Endodermal cell (in vitro differentiated cells): ENCODE results near the gene INKA2. TPM values are rescaled to one million over a fixed set of nuclear protein-coding genes. Genes with fewer than 3 reads are reported as not detected.

Experiments used
- DNase-seq: peaks from one replicate; pipeline ENCODE4 v3.0.0-alpha.2; 2017
- H3K27ac ChIP-seq: 2 replicates; pipeline ENCODE4 v1.5.1; 2013; ENCODE audit warnings: mild to moderate bottlenecking, low read depth, low read length, moderate library complexity
- H3K27me3 ChIP-seq: 2 replicates; pipeline ENCODE4 v1.6.1; 2013; ENCODE audit warnings: mild to moderate bottlenecking, low read length, moderate library complexity; ENCODE audit not compliant: insufficient read depth, control insufficient read depth, poor library complexity, severe bottlenecking
- H3K36me3 ChIP-seq: 2 replicates; pipeline ENCODE4 v1.7.0; 2013; ENCODE audit warnings: mild to moderate bottlenecking, low read length, moderate library complexity; ENCODE audit not compliant: control insufficient read depth, insufficient read depth
- H3K4me1 ChIP-seq: one replicate; pipeline ENCODE4 v1.7.0; 2013; ENCODE audit warnings: low read length; ENCODE audit not compliant: control insufficient read depth, insufficient read depth
- H3K4me3 ChIP-seq: 2 replicates; pipeline ENCODE4 v1.5.1; 2013; ENCODE audit warnings: mild to moderate bottlenecking, low read length, moderate library complexity
- H3K9ac ChIP-seq: 2 replicates; pipeline ENCODE4 v1.6.1; 2013; ENCODE audit warnings: mild to moderate bottlenecking, low read length, moderate library complexity; ENCODE audit not compliant: poor library complexity, severe bottlenecking; ENCODE audit errors: extremely low read depth
- H3K9me3 ChIP-seq: 2 replicates; pipeline ENCODE4 v1.6.1; 2013; ENCODE audit warnings: mild to moderate bottlenecking, low read length, moderate library complexity; ENCODE audit not compliant: control insufficient read depth
- H3K27ac Mint-ChIP-seq: 2 replicates; pipeline ENCODE4 v1.8.0; 2020; ENCODE audit warnings: mixed read lengths
- H3K27me3 Mint-ChIP-seq: 2 replicates; pipeline ENCODE4 v1.8.0; 2021; ENCODE audit warnings: mild to moderate bottlenecking, mixed read lengths; ENCODE audit not compliant: insufficient read depth
- H3K36me3 Mint-ChIP-seq: 2 replicates; pipeline ENCODE4 v1.8.0; 2020; ENCODE audit warnings: low read depth, mixed read lengths
- H3K4me1 Mint-ChIP-seq: 2 replicates; pipeline ENCODE4 v1.8.0; 2020; ENCODE audit warnings: mixed read lengths
- H3K4me3 Mint-ChIP-seq: 2 replicates; pipeline ENCODE4 v1.8.0; 2020; ENCODE audit warnings: mild to moderate bottlenecking, moderate library complexity, mixed read lengths
- H3K9me3 Mint-ChIP-seq: 2 replicates; pipeline ENCODE4 v1.8.0; 2020; ENCODE audit warnings: mild to moderate bottlenecking, mixed read lengths
- WGBS, 2 experiments: methylation state at CpG; one replicate each; pipeline versions ENCODE4 v1.1.5 to v1.1.7; 2013; ENCODE audit warnings: missing lambda C conversion rate in 2 of 2, mixed read lengths in 1 of 2; ENCODE audit not compliant: insufficient coverage in 1 of 2, insufficient read length in 1 of 2; 5-methylcytosine and 5-hydroxymethylcytosine counted together
- total RNA-seq, 2 donors: library from RNA; stranded (reverse); fragmentation: NEBNext Ultra II Directional in 1 of 2; extraction: Animal tissue kit (Norgen Biotek cat#: 25700) in 1 of 2; gene quantifications; 2 replicates in 1 of 2; 3 replicates in 1 of 2; pipeline ENCODE4 v1.2.1, GENCODE V29; 2021
- TF ChIP-seq, protein P1 (sequence below): fragments of 200-600 bp; sonication (generic); conservative IDR thresholded peaks from 2 replicates; pipeline ENCODE4 v1.5.0; 2021; ENCODE audit warnings: antibody characterized with exemption, mild to moderate bottlenecking

Gene INKA2
- total RNA-seq, 2 donors from 2014 or later, result 1.4 to 1.9 TPM

DNA sequence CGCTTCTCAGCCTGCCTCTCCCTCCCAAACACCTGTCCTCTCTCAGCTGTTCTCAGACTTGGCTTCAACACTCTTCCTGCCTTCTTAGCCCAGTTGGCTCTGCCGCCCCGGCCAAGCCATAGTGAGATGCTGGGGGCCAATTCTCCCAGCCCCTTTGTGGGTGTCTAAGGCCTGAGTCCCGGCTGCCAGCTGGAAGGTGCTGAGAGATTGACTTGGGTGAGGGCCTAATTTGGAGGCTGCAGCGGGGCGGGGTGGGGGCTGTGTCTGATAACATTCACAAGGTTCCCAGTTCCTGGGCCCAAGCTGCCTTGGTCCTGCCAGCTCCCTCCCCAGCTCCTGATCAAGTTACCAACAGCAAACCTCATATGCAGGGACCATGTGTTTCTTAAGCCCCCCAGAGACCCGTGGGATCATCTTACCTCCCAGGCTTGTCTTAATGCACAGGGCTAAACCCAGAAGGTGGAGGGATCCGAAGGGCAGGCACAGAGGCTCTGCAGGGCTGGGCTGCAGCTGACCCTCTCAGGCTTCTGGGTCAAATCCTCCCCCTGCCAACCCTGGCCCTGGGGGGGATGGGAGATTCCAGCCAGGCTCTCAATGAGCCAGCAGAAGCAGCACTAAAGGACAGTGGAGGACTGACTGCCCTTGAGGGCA is 9.8 kb downstream of the INKA2 start:
- no peaks in the 10 kb centered on the region for H3K9me3 Mint-ChIP-seq
- TF ChIP-seq, protein P1, sequence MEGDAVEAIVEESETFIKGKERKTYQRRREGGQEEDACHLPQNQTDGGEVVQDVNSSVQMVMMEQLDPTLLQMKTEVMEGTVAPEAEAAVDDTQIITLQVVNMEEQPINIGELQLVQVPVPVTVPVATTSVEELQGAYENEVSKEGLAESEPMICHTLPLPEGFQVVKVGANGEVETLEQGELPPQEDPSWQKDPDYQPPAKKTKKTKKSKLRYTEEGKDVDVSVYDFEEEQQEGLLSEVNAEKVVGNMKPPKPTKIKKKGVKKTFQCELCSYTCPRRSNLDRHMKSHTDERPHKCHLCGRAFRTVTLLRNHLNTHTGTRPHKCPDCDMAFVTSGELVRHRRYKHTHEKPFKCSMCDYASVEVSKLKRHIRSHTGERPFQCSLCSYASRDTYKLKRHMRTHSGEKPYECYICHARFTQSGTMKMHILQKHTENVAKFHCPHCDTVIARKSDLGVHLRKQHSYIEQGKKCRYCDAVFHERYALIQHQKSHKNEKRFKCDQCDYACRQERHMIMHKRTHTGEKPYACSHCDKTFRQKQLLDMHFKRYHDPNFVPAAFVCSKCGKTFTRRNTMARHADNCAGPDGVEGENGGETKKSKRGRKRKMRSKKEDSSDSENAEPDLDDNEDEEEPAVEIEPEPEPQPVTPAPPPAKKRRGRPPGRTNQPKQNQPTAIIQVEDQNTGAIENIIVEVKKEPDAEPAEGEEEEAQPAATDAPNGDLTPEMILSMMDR, result no peak
- H3K4me1 Mint-ChIP-seq, result peaks cover 7% of the 10 kb centered on the region
- WGBS, 2 experiments, result 75 to 83% methylated on average over 1 to 8 of the region's 8 CpGs
- no peak for DNase-seq
- H3K4me3 ChIP-seq, result no peak overlapping the region
- H3K4me3 Mint-ChIP-seq, result no peak overlapping the region
- H3K4me1 ChIP-seq, result peaks cover 5% of the 10 kb centered on the region
- H3K9me3 ChIP-seq, result no peaks in the 10 kb centered on the region
- no peaks in the 10 kb centered on the region for H3K27me3 Mint-ChIP-seq
- no peaks in the 10 kb centered on the region for H3K27me3 ChIP-seq
- no peak overlapping the region for H3K9ac ChIP-seq
- no peaks in the 10 kb centered on the region for H3K36me3 Mint-ChIP-seq
- no peak overlapping the region for H3K27ac Mint-ChIP-seq
- H3K27ac ChIP-seq, result no peak overlapping the region
- no peaks in the 10 kb centered on the region for H3K36me3 ChIP-seq

DNA sequence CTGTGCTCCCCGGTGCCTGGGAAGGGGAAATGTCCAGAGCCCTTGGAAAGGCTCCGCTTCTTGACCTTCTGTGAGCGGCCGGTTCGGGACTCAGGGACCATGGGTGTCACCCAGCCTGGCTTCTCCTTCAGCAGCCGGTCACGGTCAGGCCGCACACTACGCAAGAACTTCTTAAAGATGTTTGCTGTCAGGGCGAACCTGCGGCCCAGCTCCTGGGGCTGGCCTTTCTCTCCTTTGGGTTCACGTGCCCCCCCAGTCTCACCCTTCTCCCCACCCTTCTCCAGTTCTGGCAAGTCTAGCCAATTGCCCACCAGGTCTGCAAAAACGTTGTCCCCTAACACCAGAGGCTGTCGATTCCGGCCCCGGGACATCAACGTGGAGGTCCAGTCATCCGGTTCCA is 12.1 kb downstream of the INKA2 start:
- H3K4me1 ChIP-seq, result peaks cover 5% of the 10 kb centered on the region
- Mint-ChIP-seq H3K27me3 (no peaks in the 10 kb centered on the region), H3K4me3 (no peak overlapping the region), H3K9me3 (no peaks in the 10 kb centered on the region), H3K36me3 (no peaks in the 10 kb centered on the region), H3K27ac (no peak overlapping the region), H3K4me1 (peaks cover 7% of the 10 kb centered on the region)
- no peak overlapping the region for H3K27ac ChIP-seq
- TF ChIP-seq, protein P1, result no peak
- H3K36me3 ChIP-seq, result no peaks in the 10 kb centered on the region
- DNase-seq, result peak; percentile 29
- H3K9me3 ChIP-seq, result no peaks in the 10 kb centered on the region
- 86% methylated on average over 8 to 18 of the region's 18 CpGs for WGBS, 2 experiments
- H3K27me3 ChIP-seq, result no peaks in the 10 kb centered on the region
- no peak overlapping the region for H3K9ac ChIP-seq
- no peak overlapping the region for H3K4me3 ChIP-seq

DNA sequence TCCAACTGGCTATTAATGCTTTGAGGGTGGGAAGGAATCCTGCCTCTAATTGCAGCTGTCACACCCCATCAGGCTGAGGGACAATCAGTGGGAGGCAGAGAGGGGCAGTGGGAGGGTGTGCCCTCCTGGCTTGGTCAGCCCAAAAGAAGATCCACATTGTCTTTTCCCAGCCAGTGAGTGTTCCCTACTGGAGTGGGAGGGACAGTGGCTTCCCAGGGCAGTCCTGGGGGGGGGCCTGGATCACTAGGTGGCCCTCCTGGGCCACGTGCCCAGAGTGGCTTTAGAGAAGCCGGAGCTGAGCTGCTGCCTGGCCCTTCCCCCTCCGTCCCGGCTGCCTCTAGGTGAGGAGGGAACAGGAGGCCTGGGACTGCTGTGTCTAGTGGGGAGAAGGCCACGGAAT is 14.0 kb downstream of the INKA2 start:
- TF ChIP-seq, protein P1, result no peak
- no peak overlapping the region for H3K4me3 ChIP-seq
- no peaks in the 10 kb centered on the region for H3K36me3 ChIP-seq
- no peaks in the 10 kb centered on the region for H3K27me3 Mint-ChIP-seq
- peak; percentile 73 for DNase-seq
- H3K4me3 Mint-ChIP-seq, result no peak overlapping the region
- no peaks in the 10 kb centered on the region for H3K9me3 Mint-ChIP-seq
- H3K36me3 Mint-ChIP-seq, result no peaks in the 10 kb centered on the region
- no peak overlapping the region for H3K9ac ChIP-seq
- H3K27ac ChIP-seq, result no peak overlapping the region
- H3K4me1 Mint-ChIP-seq, result peaks cover 13% of the 10 kb centered on the region
- H3K9me3 ChIP-seq, result no peaks in the 10 kb centered on the region
- peaks cover 5% of the 10 kb centered on the region for H3K4me1 ChIP-seq
- H3K27ac Mint-ChIP-seq, result no peak overlapping the region
- 60 to 71% methylated on average over 1 to 5 of the region's 5 CpGs for WGBS, 2 experiments
- no peaks in the 10 kb centered on the region for H3K27me3 ChIP-seq
